SU-DHL-6 (cell line): ENCODE data around the gene JAKMIP1.

Source experiments
- H2AFZ ChIP-seq: fragments of 200-600 bp; sonication (generic); 2 replicates; pipeline ENCODE4 v1.6.1; 2014; ENCODE audit warnings: low read depth, mild to moderate bottlenecking, moderate library complexity, mixed read lengths, antibody characterized with exemption, low read length; ENCODE audit not compliant: severe bottlenecking
- H3F3A ChIP-seq: fragments of 200-600 bp; shearing (Covaris generic); 2 replicates; pipeline ENCODE4 v1.6.0; 2016; ENCODE audit warnings: antibody characterized with exemption, mild to moderate bottlenecking; ENCODE audit not compliant: insufficient read depth
- H3K27ac ChIP-seq: fragments of 200-600 bp; sonication (generic); 2 replicates; pipeline ENCODE4 v1.5.1; 2016; ENCODE audit warnings: low read depth, mild to moderate bottlenecking, low read length, moderate library complexity, mixed read lengths
- H3K27me3 ChIP-seq: fragments of 200-600 bp; sonication (generic), shearing (Covaris generic); 2 replicates; pipeline ENCODE4 v1.6.0; 2014; ENCODE audit warnings: mild to moderate bottlenecking, low read length
- H3K36me3 ChIP-seq: fragments of 200-600 bp; sonication (generic); 2 replicates; pipeline ENCODE4 v1.6.1; 2014; ENCODE audit warnings: mild to moderate bottlenecking, low read length, mixed read lengths
- H3K4me2 ChIP-seq: fragments of 300-600, 200-600 bp; shearing (Covaris generic), sonication (generic); 2 replicates; pipeline ENCODE4 v1.6.0; 2014; ENCODE audit warnings: low read length, low read depth, mild to moderate bottlenecking; ENCODE audit not compliant: poor library complexity, severe bottlenecking
- H3K4me3 ChIP-seq: fragments of 200-600 bp; sonication (generic); 2 replicates; pipeline ENCODE4 v1.5.1; 2014; ENCODE audit warnings: antibody characterized with exemption, low read length, mild to moderate bottlenecking, mixed read lengths; ENCODE audit not compliant: insufficient read depth, poor library complexity, severe bottlenecking
- H3K79me2 ChIP-seq: fragments of 200-600 bp; sonication (generic); 2 replicates; pipeline ENCODE4 v1.6.1; 2014; ENCODE audit warnings: mild to moderate bottlenecking, low read length, moderate library complexity; ENCODE audit not compliant: insufficient read depth
- H3K9ac ChIP-seq: fragments of 200-600 bp; sonication (generic); 2 replicates; pipeline ENCODE4 v1.7.0; 2014; ENCODE audit warnings: mild to moderate bottlenecking, low read length
- H3K9me2 ChIP-seq: fragments of 200-600 bp; sonication (generic); replicated peaks from 2 replicates; pipeline ENCODE4 v1.6.1; 2014; ENCODE audit warnings: low read length; ENCODE audit not compliant: insufficient read depth
- H3K9me3 ChIP-seq: fragments of 200-600 bp; sonication (generic); 2 replicates; pipeline ENCODE4 v1.6.1; 2014; ENCODE audit warnings: low read length, mixed read lengths; ENCODE audit not compliant: insufficient read depth
- H4K20me1 ChIP-seq: fragments of 200-600 bp; sonication (generic); 2 replicates; pipeline ENCODE4 v1.6.1; 2014; ENCODE audit warnings: low read depth, mild to moderate bottlenecking, antibody characterized with exemption, low read length, moderate library complexity, mixed read lengths
- CTCF ChIP-seq: fragments of 200-600 bp; sonication (generic); IDR thresholded peaks from one replicate; pipeline ENCODE4 v1.5.1; 2017; ENCODE audit warnings: antibody characterized with exemption, mild to moderate bottlenecking, low read length, moderate library complexity; ENCODE audit not compliant: insufficient read depth, poor library complexity, severe bottlenecking
- EZH2phosphoT487 ChIP-seq: fragments of 200-600 bp; sonication (generic), shearing (Covaris generic); conservative IDR thresholded peaks from 2 replicates; pipeline ENCODE4 v1.6.1; 2018; ENCODE audit warnings: mild to moderate bottlenecking, antibody characterized with exemption, low read length, moderate library complexity, mixed read lengths

JAKMIP1 gene

GRCh38 chr4:6112606-6113290 is 87.6 kb downstream of the JAKMIP1 start:
- Histone ChIP-seq H3K36me3 (no peaks in the 10 kb centered on the region), H3K9me2 (no peaks in the 10 kb centered on the region), H3K9me3 (no peaks in the 10 kb centered on the region), H3K79me2 (no peaks in the 10 kb centered on the region), H3K4me2 (no peak overlapping the region), H3K27ac (no peak overlapping the region), H4K20me1 (no peaks in the 10 kb centered on the region), H3K9ac (no peak overlapping the region), H3F3A (no peaks in the 10 kb centered on the region), H3K4me3 (no peak overlapping the region), H3K27me3 (no peaks in the 10 kb centered on the region), H2AFZ (no peak overlapping the region)
- TF ChIP-seq EZH2phosphoT487 (no peak), CTCF (no peak)

GRCh38 chr4:6111354-6111960 is 88.9 kb downstream of the JAKMIP1 start:
- TF ChIP-seq EZH2phosphoT487 = no peak
- no peak for TF ChIP-seq CTCF
- Histone ChIP-seq H3K27ac (no peak overlapping the region), H3K27me3 (no peaks in the 10 kb centered on the region), H3K36me3 (no peaks in the 10 kb centered on the region), H3K9ac (no peak overlapping the region), H3K4me3 (no peak overlapping the region), H4K20me1 (no peaks in the 10 kb centered on the region), H2AFZ (no peak overlapping the region), H3K79me2 (no peaks in the 10 kb centered on the region), H3F3A (no peaks in the 10 kb centered on the region), H3K9me3 (no peaks in the 10 kb centered on the region), H3K9me2 (no peaks in the 10 kb centered on the region), H3K4me2 (no peak overlapping the region)

GRCh38 chr4:6110681-6111353 is 89.5 kb downstream of the JAKMIP1 start:
- no peaks in the 10 kb centered on the region for H4K20me1 ChIP-seq
- H3F3A ChIP-seq = no peaks in the 10 kb centered on the region
- no peak overlapping the region for H3K9ac ChIP-seq
- TF ChIP-seq CTCF = no peak
- TF ChIP-seq EZH2phosphoT487 = no peak
- no peaks in the 10 kb centered on the region for H3K27me3 ChIP-seq
- no peak overlapping the region for H3K4me2 ChIP-seq
- no peaks in the 10 kb centered on the region for H3K9me3 ChIP-seq
- no peaks in the 10 kb centered on the region for H3K36me3 ChIP-seq
- no peaks in the 10 kb centered on the region for H3K9me2 ChIP-seq
- no peak overlapping the region for H3K27ac ChIP-seq
- H3K79me2 ChIP-seq = no peaks in the 10 kb centered on the region
- no peak overlapping the region for H2AFZ ChIP-seq
- no peak overlapping the region for H3K4me3 ChIP-seq
